ENCODE results near the gene KRTAP5-7. TPM values are rescaled to one million over a fixed set of nuclear protein-coding genes. Genes with fewer than 3 reads are reported as not detected.
"Not testable (repeated sequence)": the region's sequence is repeated elsewhere in the genome, so short reads cannot be mapped to it uniquely, and the experiment has no call there.

Gene KRTAP5-7
- total and polyA plus RNA-seq, 5 experiments from 2014 or later: 0.55 TPM; not detected in 4

GRCh38 chr11:71525938-71526495, 1.1 kb upstream of the KRTAP5-7 start:
- peaks cover 0 to 16% (median 1%) of the 10 kb centered on the region in 9 donors for H3K9me3 Mint-ChIP-seq
- H3K4me3 Mint-ChIP-seq: no peak overlapping the region
- no peaks in the 10 kb centered on the region for H3K36me3 Mint-ChIP-seq
- no peaks in the 10 kb centered on the region for H3K4me1 Mint-ChIP-seq
- no peak for ATAC-seq
- peaks cover 5 to 22% (median 15%) of the 10 kb centered on the region in 5 donors for H3K27me3 Mint-ChIP-seq
- DNase-seq: no peak
- H3K27ac Mint-ChIP-seq: no peak overlapping the region
- POLR2A ChIA-PET: no interaction called here

GRCh38 chr11:71527576-71528210, 626 bp downstream of the KRTAP5-7 start:
- H3K4me1 Mint-ChIP-seq: no peaks in the 10 kb centered on the region
- no peaks in the 10 kb centered on the region for H3K36me3 Mint-ChIP-seq
- POLR2A ChIA-PET: no interaction called here
- DNase-seq (no peak), ATAC-seq (no peak)
- no peak overlapping the region for H3K27ac Mint-ChIP-seq
- H3K4me3 Mint-ChIP-seq: no peak overlapping the region
- peaks cover 0 to 9% (median 0%) of the 10 kb centered on the region in 9 donors for H3K9me3 Mint-ChIP-seq
- H3K27me3 Mint-ChIP-seq: peaks cover 6 to 22% (median 15%) of the 10 kb centered on the region in 5 donors

GRCh38 chr11:71530602-71531001, 3.5 kb downstream of the KRTAP5-7 start:
- ATAC-seq (no peak), DNase-seq (no peak)
- Mint-ChIP-seq H3K9me3 (no peaks in the 10 kb centered on the region), H3K27ac (no peak overlapping the region), H3K4me3 (no peak overlapping the region), H3K36me3 (no peaks in the 10 kb centered on the region), H3K27me3 (peaks cover 5 to 22% (median 15%) of the 10 kb centered on the region in 5 donors), H3K4me1 (no peaks in the 10 kb centered on the region)
- POLR2A ChIA-PET: no interaction called here

GRCh38 chr11:71532036-71532610, 5.1 kb downstream of the KRTAP5-7 start:
- POLR2A ChIA-PET: no interaction called here
- ATAC-seq (no peak), DNase-seq (no peak)
- no peaks in the 10 kb centered on the region for H3K36me3 Mint-ChIP-seq
- no peaks in the 10 kb centered on the region for H3K9me3 Mint-ChIP-seq
- H3K27me3 Mint-ChIP-seq: peaks cover 0 to 14% (median 5%) of the 10 kb centered on the region in 5 donors
- H3K4me3 Mint-ChIP-seq: no peak overlapping the region
- H3K4me1 Mint-ChIP-seq: no peaks in the 10 kb centered on the region
- H3K27ac Mint-ChIP-seq: no peak overlapping the region

GRCh38 chr11:71534711-71535608, 7.9 kb downstream of the KRTAP5-7 start:
- H3K4me3 Mint-ChIP-seq, ATAC-seq, H3K36me3 Mint-ChIP-seq, H3K4me1 Mint-ChIP-seq, DNase-seq, H3K27ac Mint-ChIP-seq, POLR2A ChIA-PET, H3K9me3 Mint-ChIP-seq, H3K27me3 Mint-ChIP-seq: not testable (repeated sequence)

- ATAC-seq (no peak), DNase-seq (no peak)
- Mint-ChIP-seq H3K4me1 (peaks cover 0 to 1% (median 0%) of the 10 kb centered on the region in 4 donors), H3K9me3 (peaks cover 0 to 6% (median 2%) of the 10 kb centered on the region in 9 donors), H3K27me3 (peaks cover 0 to 6% (median 0%) of the 10 kb centered on the region in 5 donors), H3K27ac (no peak overlapping the region), H3K36me3 (peaks cover 0 to 3% (median 0%) of the 10 kb centered on the region in 3 donors), H3K4me3 (no peak overlapping the region)
- POLR2A ChIA-PET: no interaction called here
Observed at GRCh38 chr11:71535825-71536224, 8.8 kb downstream of the KRTAP5-7 start.

GRCh38 chr11:71537537-71537936, 10.5 kb downstream of the KRTAP5-7 start:
- DNase-seq (no peak), ATAC-seq (no peak)
- POLR2A ChIA-PET: no interaction called here
- no peak overlapping the region for H3K27ac Mint-ChIP-seq
- peaks cover 0 to 6% (median 0%) of the 10 kb centered on the region in 5 donors for H3K27me3 Mint-ChIP-seq
- H3K4me1 Mint-ChIP-seq: peaks cover 0 to 1% (median 0%) of the 10 kb centered on the region in 4 donors
- H3K9me3 Mint-ChIP-seq: peaks cover 0 to 12% (median 5%) of the 10 kb centered on the region in 9 donors
- H3K4me3 Mint-ChIP-seq: no peak overlapping the region
- peaks cover 0 to 3% (median 0%) of the 10 kb centered on the region in 3 donors for H3K36me3 Mint-ChIP-seq

GRCh38 chr11:71537977-71538665, 11.1 kb downstream of the KRTAP5-7 start, which contains the start of gene KRTAP5-8:
KRTAP5-8 (plus strand) TSS chr11:71538025; CDS start chr11:71538056, 31 bp downstream.
- H3K36me3 Mint-ChIP-seq, H3K27me3 Mint-ChIP-seq, H3K4me1 Mint-ChIP-seq, POLR2A ChIA-PET, ATAC-seq, DNase-seq, H3K4me3 Mint-ChIP-seq: not testable (repeated sequence)
- Mint-ChIP-seq H3K9me3 (peaks cover 0 to 12% (median 5%) of the 10 kb centered on the region in 9 donors), H3K27ac (peak within 1 kb of the TSS in 1 of 10 donors; percentile 5)

GRCh38 chr11:71538666-71538990, 11.6 kb downstream of the KRTAP5-7 start:
- Mint-ChIP-seq H3K4me1 (peaks cover 4 to 8% (median 7%) of the 10 kb centered on the region in 4 donors), H3K36me3 (peaks cover 0 to 3% (median 0%) of the 10 kb centered on the region in 3 donors), H3K27ac (peak overlapping the region in 1 of 10 donors; percentile 5), H3K27me3 (peaks cover 0 to 6% (median 0%) of the 10 kb centered on the region in 5 donors), H3K4me3 (no peak overlapping the region), H3K9me3 (peaks cover 0 to 12% (median 5%) of the 10 kb centered on the region in 9 donors)
- POLR2A ChIA-PET: no interaction called here
- no peak for ATAC-seq
- no peak for DNase-seq

- Mint-ChIP-seq H3K4me1 (peaks cover 8 to 12% (median 10%) of the 10 kb centered on the region in 4 donors), H3K9me3 (peaks cover 0 to 12% (median 5%) of the 10 kb centered on the region in 9 donors), H3K4me3 (no peak overlapping the region), H3K36me3 (peaks cover 0 to 3% (median 0%) of the 10 kb centered on the region in 3 donors), H3K27me3 (peaks cover 0 to 6% (median 0%) of the 10 kb centered on the region in 5 donors), H3K27ac (peak overlapping the region in 1 of 10 donors; percentile 5)
- no peak for ATAC-seq
- POLR2A ChIA-PET: no interaction called here
- DNase-seq: no peak
Observed at GRCh38 chr11:71539017-71539416, 11.9 kb downstream of the KRTAP5-7 start.

- H3K27me3 Mint-ChIP-seq, H3K4me3 Mint-ChIP-seq, ATAC-seq, POLR2A ChIA-PET, H3K27ac Mint-ChIP-seq, DNase-seq, H3K36me3 Mint-ChIP-seq: not testable (repeated sequence)
- Mint-ChIP-seq H3K4me1 (peaks cover 14 to 18% (median 15%) of the 10 kb centered on the region in 4 donors), H3K9me3 (peaks cover 0 to 12% (median 5%) of the 10 kb centered on the region in 9 donors)
Observed at GRCh38 chr11:71539971-71540370, 12.9 kb downstream of the KRTAP5-7 start.

Data from naive thymus-derived CD8-positive, alpha-beta T cell (primary cell).